H1 (cell line): Measurements from ENCODE around the gene STAG1. TPM values are rescaled to one million over a fixed set of nuclear protein-coding genes. Genes with fewer than 3 reads are reported as not detected.

Source experiments
- CTBP2 ChIP-seq: IDR thresholded peaks from 2 replicates; pipeline ENCODE4 v1.7.0; 2011; ENCODE audit warnings: borderline replicate concordance, mild to moderate bottlenecking, moderate library complexity, mixed read lengths, low read length; ENCODE audit not compliant: insufficient read depth, insufficient read length
- MAX ChIP-seq: IDR thresholded peaks from 2 replicates; pipeline ENCODE4 v1.6.1; 2012; ENCODE audit warnings: inconsistent platforms
- polyA plus RNA-seq, 7 experiments: library from polyadenylated mRNA; depleted of rRNA in 3 of 7; stranded (reverse) in 5 of 7; unstranded in 2 of 7; fragments of >200 nt in 5 of 7; fragments of 200-250 nt in 2 of 7; gene quantifications; 1 replicate in 5 of 7; 2 replicates in 1 of 7; 4 replicates in 1 of 7; pipeline versions ENCODE4 v1.2.1 to v1.2.3, GENCODE V29; 2011 to 2013; ENCODE audit warnings: missing spikeins in 2 of 7, mixed read lengths in 2 of 7
- total RNA-seq: library from RNA; stranded (reverse); fragmentation: NEBNext Ultra II Directional; extraction: Animal tissue kit (Norgen Biotek cat#: 25700); gene quantifications from 2 replicates; pipeline ENCODE4 v1.2.1, GENCODE V29; 2021

Gene STAG1
- total and polyA plus RNA-seq, 2 of the 8 experiments (the other 6 are each of a cell fraction or from before 2014, with no cell fraction given), result 4.6 to 23.4 TPM

GRCh38 chr3:136427236-136427635 lies 324.9 kb downstream of the STAG1 start (continued):
- TF ChIP-seq MAX, result no peak
- no peak for TF ChIP-seq CTBP2
